Middle frontal gyrus (tissue), 1 donor: Measurements from ENCODE around the gene GCKR.
"Not testable (repeated sequence)": the region's sequence is repeated elsewhere in the genome, so short reads cannot be mapped to it uniquely, and the experiment has no call there.

Experiments
- DNase-seq: peaks from one replicate; pipeline ENCODE4 v3.0.0-alpha.2; 2015; ENCODE audit warnings: low spot score; ENCODE audit errors: extremely low spot score

The GCKR gene

DNA sequence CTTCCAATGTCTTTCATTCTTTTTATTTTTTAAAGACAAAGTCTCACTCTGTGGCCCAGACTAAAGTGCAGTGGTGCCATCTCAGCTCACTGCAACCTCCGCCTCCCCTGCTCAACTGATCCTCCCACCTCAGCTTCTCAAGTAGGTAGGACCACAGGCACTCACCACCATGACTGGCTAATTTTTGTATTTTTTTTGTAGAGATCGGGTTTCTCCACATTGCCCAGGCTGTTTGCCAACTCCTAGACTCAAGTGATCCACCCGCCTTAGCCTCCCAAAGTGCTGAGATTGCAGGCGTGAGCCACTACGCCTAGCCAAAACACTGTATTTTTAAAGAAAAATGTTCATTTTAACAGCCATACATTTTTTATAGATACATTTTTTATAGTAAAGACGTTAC lies 12.7 kb downstream of the GCKR start:
- DNase-seq: no peak

DNA sequence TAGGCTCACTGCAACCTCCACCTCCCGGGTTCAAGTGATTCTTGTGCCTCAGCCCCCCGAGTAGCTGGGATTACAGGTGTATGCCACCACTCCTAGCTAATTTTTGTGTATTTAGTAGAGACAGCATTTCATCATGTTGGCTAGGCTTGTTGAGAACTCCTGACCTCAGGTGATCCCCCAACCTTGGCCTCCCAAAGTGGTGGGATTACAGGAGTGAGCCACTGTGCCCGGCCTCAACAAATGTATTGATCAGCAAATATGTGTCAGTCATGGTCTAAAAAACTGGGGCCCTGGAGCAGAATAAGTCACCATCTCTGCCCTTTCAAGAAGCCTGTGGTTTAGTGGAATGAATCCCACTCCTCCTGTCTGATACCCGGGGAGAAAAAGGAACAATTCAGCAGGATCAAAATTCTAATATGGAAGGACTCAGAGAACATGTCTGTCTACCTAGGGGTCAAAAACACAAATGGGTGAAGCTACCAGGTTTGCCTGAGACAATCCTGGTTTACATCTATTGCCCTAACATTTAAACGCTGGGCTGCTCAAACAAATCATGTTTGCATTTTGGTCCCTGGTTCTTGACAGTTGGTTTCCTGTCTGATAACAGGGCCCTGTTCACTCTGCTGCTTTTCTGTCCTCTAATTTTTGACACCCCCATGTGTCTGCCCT lies 21.6 kb downstream of the GCKR start:
- DNase-seq: no peak

DNA sequence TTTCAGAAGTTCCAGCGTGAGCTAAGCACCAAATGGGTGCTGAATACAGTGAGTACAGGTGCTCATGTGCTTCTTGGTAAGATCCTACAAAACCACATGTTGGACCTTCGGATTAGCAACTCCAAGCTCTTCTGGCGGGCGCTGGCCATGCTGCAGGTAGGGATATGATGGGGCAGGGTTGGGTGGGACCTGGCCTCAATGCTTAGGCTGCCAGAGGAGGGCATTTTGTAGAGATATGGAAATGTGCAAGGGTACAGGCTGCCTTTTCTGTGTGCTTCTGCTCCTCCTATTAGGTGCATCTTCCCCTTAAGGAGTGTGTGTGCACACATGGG lies 22.1 kb downstream of the GCKR start:
- no peak for DNase-seq

DNA sequence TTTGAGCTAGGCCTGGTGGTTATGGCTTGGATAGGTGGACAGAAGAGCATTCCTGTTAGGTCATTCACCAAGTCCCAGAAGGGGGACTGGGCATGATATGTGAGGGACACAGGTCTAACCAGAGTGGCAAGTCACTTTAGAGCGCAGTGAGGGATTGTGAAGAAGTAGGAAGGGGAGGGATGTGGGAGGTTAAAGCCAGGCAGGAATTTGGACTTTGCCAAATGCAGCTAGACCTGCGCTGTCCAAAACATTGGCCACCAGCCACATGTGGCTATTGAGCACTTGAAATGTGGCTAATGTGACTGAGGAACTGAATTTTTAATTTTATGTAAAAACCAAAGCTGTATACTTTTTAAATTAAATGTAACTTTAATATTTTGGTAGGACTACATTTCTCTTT lies 23.7 kb downstream of the GCKR start:
- DNase-seq: no peak

DNA sequence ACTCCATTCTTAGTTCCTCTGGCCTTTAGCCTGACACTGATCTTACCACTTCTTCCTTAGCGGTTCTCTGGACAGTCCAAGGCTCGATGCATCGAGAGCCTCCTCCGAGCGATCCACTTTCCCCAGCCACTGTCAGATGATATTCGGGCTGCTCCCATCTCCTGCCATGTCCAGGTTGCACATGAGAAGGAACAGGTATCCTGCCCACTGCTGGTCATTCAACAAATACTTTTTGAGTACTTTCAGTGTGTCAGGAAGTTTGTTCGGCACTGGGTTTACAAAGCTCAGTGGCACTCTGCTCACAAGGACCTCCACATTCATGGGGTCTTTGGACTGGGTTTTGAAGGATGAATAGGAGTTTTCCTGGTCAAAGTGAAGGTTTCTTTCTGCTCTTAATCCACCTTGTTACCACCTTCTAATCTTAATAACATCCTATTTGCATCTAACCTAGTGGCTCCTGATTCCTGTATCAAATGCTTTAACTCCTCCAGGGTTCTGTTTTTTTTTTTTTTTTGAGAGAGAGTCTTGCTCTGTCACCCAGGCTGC lies 25.8 kb downstream of the GCKR start:
- DNase-seq: no peak

DNA sequence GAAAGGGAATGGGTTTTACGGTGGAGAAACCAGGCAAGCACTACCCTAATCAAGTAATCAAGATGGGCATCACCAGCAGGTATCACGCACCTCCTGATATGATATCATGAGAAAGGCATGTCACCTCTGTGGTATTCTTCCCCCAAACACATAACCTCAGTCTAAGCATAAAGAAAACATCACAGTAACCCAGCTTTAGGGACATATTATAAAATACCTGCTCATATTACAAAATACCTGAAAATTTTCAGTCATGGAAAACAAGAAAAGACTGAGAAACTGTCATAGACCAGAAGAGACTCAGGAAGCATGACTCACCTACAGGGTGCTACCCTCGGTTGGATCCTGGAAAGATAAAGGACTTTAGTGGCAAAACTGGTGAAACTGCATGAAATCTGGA lies 30.5 kb downstream of the GCKR start:
- no peak for DNase-seq

DNA sequence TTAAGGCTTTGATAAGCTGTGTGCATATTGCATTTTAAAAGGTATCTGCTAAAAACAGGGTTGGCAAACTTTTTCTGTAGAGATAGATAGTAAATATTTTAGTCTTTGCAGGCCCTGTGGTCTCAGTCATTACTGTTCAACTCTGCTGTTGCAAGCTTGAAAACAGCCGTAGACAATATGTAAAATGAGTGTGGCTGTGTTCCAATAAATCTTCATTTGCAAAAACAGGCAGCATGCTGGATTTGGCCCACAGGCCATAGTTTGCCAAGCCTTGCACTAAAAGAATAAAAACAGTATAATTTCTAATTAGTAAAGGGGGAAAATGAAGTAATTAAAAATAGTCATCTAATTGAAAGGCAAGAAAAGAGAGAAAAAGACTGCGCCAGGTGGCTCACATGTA lies 35.3 kb downstream of the GCKR start:
- DNase-seq: no peak

DNA sequence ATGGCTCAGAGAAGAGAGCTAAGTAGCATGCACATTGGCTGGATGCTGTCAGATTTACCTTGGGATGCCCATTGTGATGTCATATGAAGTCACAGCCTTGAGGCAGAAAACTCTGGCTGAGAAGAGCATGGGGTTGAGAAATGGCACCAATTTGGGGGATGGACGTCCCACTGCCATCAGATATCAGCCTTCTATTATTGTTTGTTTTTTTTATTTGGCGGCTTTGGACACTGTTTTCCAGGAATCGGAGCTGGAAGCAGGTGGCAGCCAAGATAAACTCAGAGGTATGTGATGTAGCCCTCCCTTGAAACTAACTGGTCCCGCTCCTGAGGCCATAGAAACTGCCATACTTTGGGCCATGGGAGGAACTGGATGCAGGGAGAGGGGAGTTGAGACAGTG lies 40.6 kb downstream of the GCKR start:
- DNase-seq: no peak

DNA sequence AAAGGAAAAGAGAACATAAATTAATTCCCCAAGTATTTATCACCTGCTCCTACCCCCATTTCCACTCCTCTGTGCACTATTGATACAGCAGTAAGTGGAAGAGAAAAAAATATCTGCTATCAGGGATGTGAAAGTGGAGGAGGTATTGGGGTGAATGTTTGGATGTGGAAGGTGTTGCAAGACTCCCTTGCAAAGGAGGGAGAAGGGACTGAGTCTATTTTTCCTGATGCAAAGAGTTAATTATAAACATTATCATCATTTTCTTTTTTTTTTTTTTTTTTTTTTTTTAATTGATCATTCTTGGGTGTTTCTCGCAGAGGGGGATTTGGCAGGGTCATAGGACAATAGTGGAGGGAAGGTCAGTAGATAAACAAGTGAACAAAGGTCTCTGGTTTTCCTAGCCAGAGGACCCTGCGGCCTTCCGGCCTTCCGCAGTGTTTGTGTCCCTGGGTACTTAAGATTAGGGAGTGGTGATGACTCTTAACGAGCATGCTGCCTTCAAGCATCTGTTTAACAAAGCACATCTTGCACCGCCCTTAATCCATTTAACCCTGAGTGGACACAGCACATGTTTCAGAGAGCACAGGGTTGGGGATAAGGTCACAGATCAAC lies 42.3 kb downstream of the GCKR start:
- DNase-seq: not testable (repeated sequence)

DNA sequence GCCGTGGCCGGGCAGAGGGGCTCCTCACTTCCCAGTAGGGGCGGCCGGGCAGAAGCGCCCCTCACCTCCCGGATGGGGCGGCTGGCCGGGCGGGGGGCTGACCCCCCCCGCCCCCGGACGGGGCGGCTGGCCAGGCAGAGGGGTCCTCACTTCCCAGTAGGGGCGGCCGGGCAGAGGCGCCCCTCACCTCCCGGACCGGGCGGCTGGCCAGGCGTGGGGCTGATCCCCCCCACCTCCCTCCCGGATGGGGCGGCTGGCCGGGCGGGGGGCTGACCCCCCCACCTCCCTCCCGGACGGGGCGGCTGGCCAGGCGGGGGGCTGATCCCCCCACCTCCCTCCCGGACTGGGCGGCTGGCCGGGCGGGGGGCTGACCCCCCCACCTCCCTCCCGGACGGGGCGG lies 43.0 kb downstream of the GCKR start:
- DNase-seq: not testable (repeated sequence)

DNA sequence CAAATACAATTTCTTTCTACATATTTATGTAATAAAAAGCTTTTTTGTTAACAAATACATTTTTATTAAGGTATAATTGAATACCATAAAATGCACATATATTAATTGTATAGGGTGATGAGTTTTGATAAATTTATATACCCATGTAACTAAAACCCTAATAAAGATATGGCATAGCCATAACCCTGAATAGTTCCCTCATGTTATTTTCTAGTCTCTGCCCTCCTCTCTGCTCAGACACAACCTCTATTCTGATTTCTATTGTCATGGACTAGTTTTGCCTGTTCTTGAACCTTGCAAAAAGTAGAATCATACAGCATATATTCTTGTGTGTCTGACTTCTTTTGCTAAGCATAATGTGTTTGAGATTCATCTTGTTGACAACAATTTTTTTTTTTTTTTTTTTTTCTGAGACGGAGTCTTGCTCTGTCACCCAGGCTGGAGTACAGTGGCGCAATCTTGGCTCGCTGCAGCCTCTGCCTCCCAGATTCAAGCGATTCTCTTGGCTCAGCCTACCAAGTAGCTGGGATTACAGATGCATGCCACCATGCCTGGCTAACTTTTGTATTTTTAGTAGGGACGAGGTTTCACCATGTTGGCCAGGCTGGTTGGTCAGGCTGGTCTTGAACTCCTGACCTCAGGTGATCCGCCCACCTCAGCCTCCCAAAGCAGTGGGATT lies 47.6 kb downstream of the GCKR start:
- DNase-seq: no peak

DNA sequence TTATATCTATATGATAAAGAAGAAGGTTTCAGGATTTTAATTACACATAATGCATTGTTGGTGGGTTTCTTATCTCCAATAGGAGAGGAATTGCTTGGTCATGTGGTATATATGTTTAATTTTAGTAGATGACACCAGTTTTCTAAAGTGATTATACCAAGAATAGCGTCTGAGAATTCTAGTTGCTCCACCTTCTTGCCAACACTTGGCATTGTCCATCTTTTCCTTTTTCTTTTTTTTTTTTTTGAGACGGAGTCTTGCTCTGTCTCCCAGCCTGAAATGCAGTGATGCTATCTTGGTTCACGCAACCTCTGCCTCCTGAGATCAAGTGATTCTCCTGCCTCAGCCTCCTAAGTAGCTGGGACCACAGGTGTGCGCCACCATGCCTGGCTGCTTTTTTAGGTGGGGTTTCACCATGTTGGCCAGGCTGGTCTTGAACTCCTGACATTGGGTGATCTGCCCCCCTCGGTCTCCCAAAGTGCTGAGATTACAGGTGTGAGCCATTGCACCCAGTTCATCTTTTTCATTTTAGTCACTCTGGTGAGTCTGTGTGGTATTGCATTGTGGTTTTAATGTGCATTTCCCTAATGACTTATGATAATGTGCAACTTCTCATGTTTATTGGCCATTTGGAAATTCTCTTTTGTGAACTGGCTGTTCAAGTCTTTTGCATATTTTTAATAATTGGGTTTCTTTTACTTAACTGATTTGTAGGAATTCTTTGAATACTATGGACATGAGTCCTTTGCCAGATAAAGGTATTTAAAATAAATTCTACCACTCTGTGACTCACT lies 48.9 kb downstream of the GCKR start:
- no peak for DNase-seq

DNA sequence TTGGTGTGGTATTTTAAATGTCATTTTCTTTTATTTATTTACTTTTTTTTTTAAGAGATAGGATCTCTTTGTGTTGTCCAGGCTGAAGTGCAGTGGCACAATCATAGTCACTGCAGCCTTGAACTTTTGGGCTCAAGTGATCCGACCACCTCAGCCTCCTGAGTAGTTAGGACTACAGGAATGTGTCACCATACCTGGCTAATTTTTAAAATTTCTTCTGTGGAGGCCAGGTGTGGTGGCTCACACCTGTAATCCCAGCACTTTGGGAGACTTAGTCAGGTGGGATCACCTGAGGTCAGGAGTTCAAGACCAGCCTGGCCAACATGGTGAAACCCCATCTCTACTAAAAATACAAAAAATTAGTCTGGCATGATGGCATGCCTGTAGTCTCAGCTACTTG lies 52.7 kb downstream of the GCKR start:
- no peak for DNase-seq

DNA sequence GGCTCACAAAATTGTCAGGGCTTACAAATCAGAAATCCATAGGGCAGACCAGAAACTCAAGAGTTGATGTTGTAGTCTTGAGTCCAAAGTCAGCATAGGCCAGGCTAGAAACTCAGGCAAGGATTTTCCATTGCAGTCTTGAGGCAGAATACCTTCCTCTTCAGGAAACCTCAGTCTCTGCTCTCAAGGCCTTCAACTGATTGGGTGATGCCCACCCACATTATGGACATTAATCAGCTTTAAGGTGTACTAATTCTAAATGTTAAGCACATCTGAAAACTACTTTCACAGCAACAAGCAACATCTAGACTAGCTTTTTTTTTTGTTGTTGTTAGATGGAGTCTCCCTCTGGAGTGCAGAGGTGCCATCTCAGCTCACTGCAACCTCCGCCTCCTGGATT lies 54.9 kb downstream of the GCKR start:
- no peak for DNase-seq

DNA sequence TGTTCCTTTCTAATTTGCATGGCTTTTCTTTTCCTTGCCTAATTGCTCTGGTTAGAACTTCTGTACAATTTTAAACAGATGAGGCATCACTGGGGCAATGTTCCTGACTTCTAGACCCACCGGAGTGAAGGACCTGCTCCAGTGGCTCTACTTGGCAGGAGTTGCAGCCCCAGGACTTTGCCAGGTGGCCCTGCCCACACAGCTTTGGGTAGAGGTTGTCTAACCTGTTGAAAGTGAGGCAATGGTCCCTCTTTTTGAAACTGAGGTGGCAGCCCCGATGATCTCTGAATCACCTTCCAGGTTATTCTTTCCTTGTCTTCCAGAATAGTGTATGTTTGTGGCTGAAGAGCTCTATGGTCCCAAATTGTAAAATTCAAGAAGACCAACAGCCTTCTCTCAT lies 56.3 kb downstream of the GCKR start:
- DNase-seq: no peak

DNA sequence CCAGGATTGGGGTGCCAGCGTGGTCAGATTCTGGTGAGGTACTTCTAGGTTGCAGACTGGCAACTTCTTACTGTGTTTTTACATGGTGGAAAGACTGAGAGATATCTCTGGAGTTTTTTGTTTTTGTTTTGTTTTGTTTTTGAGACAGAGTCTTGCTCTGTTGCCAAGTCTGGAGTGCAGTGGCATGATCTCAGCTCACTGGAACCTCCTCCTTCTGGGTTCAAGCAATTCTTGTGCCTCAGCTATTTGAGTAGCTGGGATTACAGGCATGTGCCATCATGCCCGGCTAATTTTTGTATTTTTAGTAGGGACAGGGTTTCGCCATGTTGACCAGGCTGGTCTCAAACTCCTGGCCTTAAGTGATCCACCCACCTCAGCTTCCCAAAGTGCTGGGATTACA lies 57.8 kb downstream of the GCKR start:
- not testable (repeated sequence) for DNase-seq

DNA sequence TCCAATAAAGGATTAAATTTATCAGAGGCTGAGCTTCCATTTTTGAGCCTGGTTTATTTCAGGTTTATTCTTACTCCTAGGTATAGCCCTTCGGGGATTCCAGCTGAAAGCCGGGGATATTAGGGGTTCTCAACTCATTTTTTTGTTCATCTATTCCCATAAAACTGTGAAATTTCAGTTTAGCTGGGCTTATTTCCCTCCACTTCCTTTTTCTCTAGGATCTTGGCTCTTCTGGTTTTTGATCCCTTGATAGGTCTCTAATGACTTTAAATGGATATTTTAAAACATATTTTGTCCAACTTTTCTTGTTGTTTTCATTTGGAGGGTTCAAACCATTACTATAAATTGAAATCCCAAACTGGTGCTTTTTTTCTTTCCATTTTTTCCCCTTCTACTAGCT lies 62.6 kb downstream of the GCKR start:
- no peak for DNase-seq

DNA sequence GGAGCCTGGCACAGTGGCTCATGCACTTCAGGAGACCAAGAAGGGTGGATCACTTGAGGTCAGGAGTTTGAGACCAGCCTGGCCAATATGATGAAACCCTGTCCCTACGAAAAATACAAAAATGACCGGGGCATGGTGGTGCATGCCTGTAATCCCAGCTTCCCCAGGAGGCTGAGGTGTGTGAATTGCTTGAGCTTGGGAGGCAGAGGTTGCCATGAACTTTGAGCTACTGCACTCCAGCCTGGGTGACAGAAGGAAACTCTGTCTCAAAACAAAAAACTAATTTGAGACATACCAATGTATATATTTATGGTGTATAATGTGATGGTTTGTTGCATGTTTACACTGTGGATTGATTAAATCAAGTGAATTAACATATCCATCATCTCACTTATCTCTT lies 64.4 kb downstream of the GCKR start:
- DNase-seq: no peak

DNA sequence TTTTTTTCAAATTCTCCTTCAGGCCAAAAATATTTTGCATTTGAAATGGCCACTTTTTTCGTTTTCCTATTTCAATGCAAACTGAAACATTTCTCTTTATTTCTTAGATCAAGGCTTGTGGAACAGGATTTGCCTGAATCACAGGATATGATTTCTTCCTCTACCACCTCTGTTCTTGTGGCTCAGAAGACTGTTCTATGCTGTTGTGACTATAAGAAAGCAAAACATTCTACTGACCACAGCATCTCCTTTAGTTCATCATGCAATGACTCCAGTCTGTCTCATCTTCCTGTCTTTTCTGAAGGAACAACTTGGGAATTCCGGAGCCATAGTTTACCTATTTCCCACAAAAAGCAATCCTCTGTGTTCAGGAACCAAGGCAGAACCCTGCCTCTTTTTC lies 70.0 kb downstream of the GCKR start:
- DNase-seq: no peak

DNA sequence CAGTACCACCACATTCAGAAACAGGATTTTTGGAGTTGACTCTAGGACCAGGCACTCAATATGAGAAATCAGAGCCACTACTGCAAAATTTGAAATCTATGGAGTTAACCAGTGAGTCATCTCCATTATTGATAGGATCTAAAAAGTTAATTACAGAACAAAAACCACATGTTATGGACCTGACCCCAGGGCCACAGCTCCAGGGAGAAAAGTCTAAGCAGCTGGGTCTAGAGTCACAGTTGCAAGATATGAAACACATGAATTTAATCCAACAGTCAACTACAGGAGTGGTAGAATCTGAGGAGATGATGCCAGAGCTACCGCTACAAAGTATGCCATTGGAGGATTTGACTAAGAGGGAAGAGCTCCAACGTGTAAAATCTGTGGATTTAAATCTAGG lies 72.8 kb downstream of the GCKR start:
- DNase-seq: no peak

DNA sequence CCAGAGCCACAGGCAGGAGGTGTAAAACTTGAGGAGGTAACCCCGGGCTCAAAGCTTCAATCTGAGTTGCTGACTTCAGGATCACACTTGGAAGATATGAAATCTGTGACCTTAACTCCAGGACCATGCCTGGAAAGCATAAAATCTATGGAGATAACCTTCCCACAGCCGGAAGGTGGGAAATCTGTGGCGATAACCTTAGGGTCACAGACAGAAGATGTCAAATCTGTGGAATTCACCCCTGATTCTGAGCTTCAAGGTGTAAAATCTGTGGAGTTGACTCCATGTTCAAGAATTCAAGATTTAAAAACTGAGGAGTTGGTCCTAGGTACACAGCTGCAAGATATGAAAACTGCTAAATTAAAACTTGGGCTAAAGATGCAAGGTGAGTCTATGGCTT lies 74.6 kb downstream of the GCKR start:
- no peak for DNase-seq

DNA sequence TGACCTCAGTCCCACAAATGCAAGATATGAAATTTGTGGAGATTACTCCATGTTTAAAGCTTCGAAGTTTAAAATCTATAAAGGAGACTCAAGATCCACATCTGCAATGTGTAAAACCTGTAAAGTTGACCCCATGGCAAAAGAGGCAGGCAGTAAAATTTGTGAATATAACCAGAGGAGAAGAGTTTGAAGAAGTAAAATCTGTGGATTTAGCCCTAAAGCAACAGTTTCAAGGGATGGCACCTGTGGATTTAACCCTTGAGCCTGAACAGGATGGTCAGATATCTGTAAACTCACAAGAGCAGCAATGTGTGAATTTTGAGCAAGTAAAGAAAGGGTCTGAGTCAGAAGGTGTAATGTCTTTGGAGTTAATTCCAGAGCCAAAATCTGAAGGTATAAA lies 75.0 kb downstream of the GCKR start:
- DNase-seq: no peak
